ENCODE data around the gene GDF7. TPM values are rescaled to one million over a fixed set of nuclear protein-coding genes. Genes with fewer than 3 reads are reported as not detected.

GDF7 gene
- total RNA-seq, 1 experiment from 2014 or later, result 0.04 TPM

DNA sequence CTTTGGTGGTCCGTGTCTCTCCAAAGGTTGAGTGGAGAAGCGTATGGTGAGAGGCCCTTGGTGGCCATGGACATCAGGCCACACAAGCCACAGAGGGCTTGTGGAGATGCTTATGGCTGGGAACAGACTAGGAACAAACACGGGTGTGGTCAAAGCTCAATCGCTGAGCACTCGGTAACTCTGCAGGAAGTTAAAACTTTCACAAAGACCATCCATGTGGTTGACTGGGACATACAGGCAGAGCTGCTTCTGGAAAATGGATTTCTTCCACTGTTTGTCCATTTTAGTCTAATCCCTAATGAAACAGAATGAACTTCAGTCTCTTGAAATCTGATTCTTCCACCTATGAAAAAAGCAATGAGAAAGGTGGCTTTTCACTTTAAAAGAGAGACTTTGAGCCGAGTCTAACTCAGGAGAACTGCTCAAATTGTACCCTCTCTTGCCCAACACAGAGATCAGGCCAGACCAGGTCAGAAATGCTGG, 17.7 kb downstream of the GDF7 start:
- no CpG with 5 or more reads among the region's 6 CpGs for WGBS (ENCODE audit: extremely low coverage, insufficient read length, low lambda C conversion rate)
- Histone ChIP-seq H2BK120ac (ENCODE audit: low read depth, low read length, poor library complexity, severe bottlenecking) (no peak overlapping the region), H3K79me2 (ENCODE audit: insufficient read depth, low read length) (no peaks in the 10 kb centered on the region), H3K9me3 (ENCODE audit: control insufficient read depth, low read depth, low read length) (no peaks in the 10 kb centered on the region), H2AK5ac (ENCODE audit: insufficient read length, low read length) (no peak overlapping the region), H2BK15ac (ENCODE audit: low read depth, low read length) (no peak overlapping the region), H3K4me2 (ENCODE audit: insufficient read depth, insufficient read length, low read length) (no peak overlapping the region), H3K23ac (ENCODE audit: insufficient read length, low read depth, low read length) (no peak overlapping the region), H4K20me1 (ENCODE audit: control insufficient read depth, insufficient read depth, insufficient read length) (no peaks in the 10 kb centered on the region), H3K27me3 (ENCODE audit: insufficient read depth, low read length) (no peaks in the 10 kb centered on the region), H4K5ac (ENCODE audit: insufficient read length, low read depth, low read length) (no peak overlapping the region), H3T11ph (ENCODE audit: low read length) (no peak overlapping the region), H2BK5ac (ENCODE audit: insufficient read length, low read length) (no peak overlapping the region), H3K4me1 (ENCODE audit: insufficient read depth, low read length) (no peaks in the 10 kb centered on the region), H3K18ac (ENCODE audit: insufficient read length, low read depth, low read length) (no peak overlapping the region), H2BK20ac (ENCODE audit: low read depth, low read length, poor library complexity, severe bottlenecking) (no peak overlapping the region), H3K27ac (ENCODE audit: insufficient read length, low read depth, low read length) (no peak overlapping the region), H4K8ac (replicated peaks; ENCODE audit: insufficient read length, low read depth, low read length) (no peak overlapping the region), H3K79me1 (ENCODE audit: insufficient read depth, low read depth, low read length, poor library complexity, severe bottlenecking) (no peaks in the 10 kb centered on the region), H2AFZ (ENCODE audit: low read length) (no peak overlapping the region), H3K9ac (ENCODE audit: extremely low read depth, insufficient read length, low read length) (no peak overlapping the region), H2BK12ac (ENCODE audit: insufficient read length, low read depth, low read length) (no peak overlapping the region), H3K4ac (ENCODE audit: low read depth, low read length) (no peak overlapping the region), H3K14ac (ENCODE audit: insufficient read depth, low read length) (no peak overlapping the region), H3K56ac (ENCODE audit: insufficient read length, low read depth, low read length) (no peak overlapping the region), H4K91ac (ENCODE audit: insufficient read length, low read depth, low read length) (no peak overlapping the region), H3K23me2 (ENCODE audit: insufficient read length, low read depth, low read length, poor library complexity, severe bottlenecking) (no peaks in the 10 kb centered on the region)
- TF ChIP-seq, protein P1, sequence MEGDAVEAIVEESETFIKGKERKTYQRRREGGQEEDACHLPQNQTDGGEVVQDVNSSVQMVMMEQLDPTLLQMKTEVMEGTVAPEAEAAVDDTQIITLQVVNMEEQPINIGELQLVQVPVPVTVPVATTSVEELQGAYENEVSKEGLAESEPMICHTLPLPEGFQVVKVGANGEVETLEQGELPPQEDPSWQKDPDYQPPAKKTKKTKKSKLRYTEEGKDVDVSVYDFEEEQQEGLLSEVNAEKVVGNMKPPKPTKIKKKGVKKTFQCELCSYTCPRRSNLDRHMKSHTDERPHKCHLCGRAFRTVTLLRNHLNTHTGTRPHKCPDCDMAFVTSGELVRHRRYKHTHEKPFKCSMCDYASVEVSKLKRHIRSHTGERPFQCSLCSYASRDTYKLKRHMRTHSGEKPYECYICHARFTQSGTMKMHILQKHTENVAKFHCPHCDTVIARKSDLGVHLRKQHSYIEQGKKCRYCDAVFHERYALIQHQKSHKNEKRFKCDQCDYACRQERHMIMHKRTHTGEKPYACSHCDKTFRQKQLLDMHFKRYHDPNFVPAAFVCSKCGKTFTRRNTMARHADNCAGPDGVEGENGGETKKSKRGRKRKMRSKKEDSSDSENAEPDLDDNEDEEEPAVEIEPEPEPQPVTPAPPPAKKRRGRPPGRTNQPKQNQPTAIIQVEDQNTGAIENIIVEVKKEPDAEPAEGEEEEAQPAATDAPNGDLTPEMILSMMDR (conservative IDR thresholded peaks at IDR 0.05), result no peak
- no peak for DNase-seq
- H3K4me3 Mint-ChIP-seq, result no peak overlapping the region
- H3K27ac Mint-ChIP-seq, result no peak overlapping the region
- no peaks in the 10 kb centered on the region for H3K27me3 Mint-ChIP-seq (ENCODE audit: low read depth)
- peaks cover 7 to 15% (median 11%) of the 10 kb centered on the region in 3 experiments; a peak in 6 of 7 replicates for H3K36me3 Mint-ChIP-seq (ENCODE audit: insufficient read depth in 1 of 3, low read depth in 3 of 3)
- no peaks in the 10 kb centered on the region for H3K4me1 Mint-ChIP-seq
- H3K9me3 Mint-ChIP-seq, result no peaks in the 10 kb centered on the region

Data from H9 (cell line).